HepG2 (cell line): Measurements from ENCODE around the gene AGBL3. TPM values are rescaled to one million over a fixed set of nuclear protein-coding genes. Genes with fewer than 3 reads are reported as not detected.
A peak's percentile ranks its signal among the peaks of the same experiment; 100 is the strongest.

Experiments used
- ARID4A ChIP-seq: sonication (generic); formaldehyde crosslinking; IDR thresholded peaks from 2 replicates; pipeline ENCODE4 v1.5.0; 2020; ENCODE audit warnings: mild to moderate bottlenecking, missing genetic modification reagents, borderline replicate concordance
- ATF4 ChIP-seq, 2 experiments: fragments of 450-650 bp in 1 of 2; sonication (generic) in 1 of 2; formaldehyde crosslinking; IDR thresholded peaks; 2 replicates each; pipeline versions ENCODE4 v1.5.0 to v1.8.0; 2020 to 2022; ENCODE audit warnings: mild to moderate bottlenecking in 1 of 2, missing genetic modification reagents in 1 of 2
- CREB3 ChIP-seq: sonication (generic); formaldehyde crosslinking; IDR thresholded peaks from 2 replicates; pipeline ENCODE4 v1.5.0; 2020; ENCODE audit warnings: missing genetic modification reagents
- JDP2 ChIP-seq: sonication (generic); formaldehyde crosslinking; IDR thresholded peaks from 2 replicates; pipeline ENCODE4 v1.8.1; 2022; ENCODE audit warnings: missing genetic modification reagents, borderline replicate concordance
- KLF9 ChIP-seq: IDR thresholded peaks from 2 replicates; pipeline ENCODE4 v1.6.1; 2016; ENCODE audit warnings: low read depth
- MIXL1 ChIP-seq: IDR thresholded peaks from 2 replicates; pipeline ENCODE4 v1.6.1; 2016
- PAF1 ChIP-seq: IDR thresholded peaks from 2 replicates; pipeline ENCODE4 v1.6.1; 2016; ENCODE audit warnings: missing genetic modification reagents, missing compliant biosample characterization
- PHF21A ChIP-seq: sonication (generic); formaldehyde crosslinking; IDR thresholded peaks from 2 replicates; pipeline ENCODE4 v1.5.0; 2020; ENCODE audit warnings: mild to moderate bottlenecking, missing genetic modification reagents
- RBM39 ChIP-seq: fragments of 200-400 bp; formaldehyde crosslinking; IDR thresholded peaks from one replicate; pipeline ENCODE4 v1.6.1; 2018; ENCODE audit warnings: antibody characterized with exemption, mild to moderate bottlenecking, low read depth, low read length; ENCODE audit not compliant: poor library complexity, severe bottlenecking
- SALL2 ChIP-seq: sonication (generic); formaldehyde crosslinking; IDR thresholded peaks from 2 replicates; pipeline ENCODE4 v1.8.1; 2023; ENCODE audit warnings: mild to moderate bottlenecking, missing genetic modification reagents, inconsistent platforms
- TBP ChIP-seq: sonication (generic); formaldehyde crosslinking; IDR thresholded peaks from 2 replicates; pipeline ENCODE4 v1.5.0; 2020; ENCODE audit warnings: missing genetic modification reagents
- ZNF670 ChIP-seq: sonication (generic); formaldehyde crosslinking; IDR thresholded peaks from 2 replicates; pipeline ENCODE4 v1.8.0; 2022; ENCODE audit warnings: mild to moderate bottlenecking, missing genetic modification reagents, borderline replicate concordance
- ZNF772 ChIP-seq: sonication (generic); formaldehyde crosslinking; IDR thresholded peaks from 2 replicates; pipeline ENCODE4 v1.5.0; 2020; ENCODE audit warnings: mild to moderate bottlenecking, missing genetic modification reagents
- polyA plus RNA-seq, 8 experiments: library from polyadenylated mRNA; depleted of rRNA in 3 of 8; stranded (reverse) in 7 of 8; unstranded in 1 of 8; fragments of >200 nt; fragmentation: Illumina TruSeq in 4 of 8; extraction: Trizol in 4 of 8; gene quantifications; 2 replicates each; pipeline versions ENCODE4 v1.2.1 to v1.2.3, GENCODE V29; 2011 to 2016; ENCODE audit warnings: low read depth in 4 of 8, missing spikeins in 1 of 8, mixed read lengths in 1 of 8; ENCODE audit not compliant: insufficient read depth in 1 of 8
- total RNA-seq, 5 experiments: library from RNA; depleted of rRNA; stranded (reverse); fragments of >200 nt; fragmentation: Illumina TruSeq; extraction: Trizol; gene quantifications; 2 replicates each; pipeline ENCODE4 v1.2.3, GENCODE V29; 2016; ENCODE audit warnings: low read depth in 1 of 5
- TF ChIP-seq, protein P1 (sequence below): sonication (generic); formaldehyde crosslinking; IDR thresholded peaks from 2 replicates; pipeline ENCODE4 v1.5.1; 2020; ENCODE audit warnings: mild to moderate bottlenecking, missing genetic modification reagents, borderline replicate concordance
- TF ChIP-seq, protein P2 (sequence below): sonication (generic); formaldehyde crosslinking; conservative IDR thresholded peaks from 2 replicates; pipeline ENCODE4 v1.4.0; 2020; ENCODE audit warnings: missing genetic modification reagents

The AGBL3 gene
- total and polyA plus RNA-seq, 2 of the 13 experiments (the other 11 are each of a cell fraction or from before 2014, with no cell fraction given), result 2.2 to 7.2 TPM

GRCh38 chr7:135168489-135169140, 182.3 kb downstream of the AGBL3 start (continued):
- TF ChIP-seq ARID4A (CRISPR knock-in tag), result peak; percentile 19; the same call in 1 of the 2 replicates
- TF ChIP-seq, protein P1, sequence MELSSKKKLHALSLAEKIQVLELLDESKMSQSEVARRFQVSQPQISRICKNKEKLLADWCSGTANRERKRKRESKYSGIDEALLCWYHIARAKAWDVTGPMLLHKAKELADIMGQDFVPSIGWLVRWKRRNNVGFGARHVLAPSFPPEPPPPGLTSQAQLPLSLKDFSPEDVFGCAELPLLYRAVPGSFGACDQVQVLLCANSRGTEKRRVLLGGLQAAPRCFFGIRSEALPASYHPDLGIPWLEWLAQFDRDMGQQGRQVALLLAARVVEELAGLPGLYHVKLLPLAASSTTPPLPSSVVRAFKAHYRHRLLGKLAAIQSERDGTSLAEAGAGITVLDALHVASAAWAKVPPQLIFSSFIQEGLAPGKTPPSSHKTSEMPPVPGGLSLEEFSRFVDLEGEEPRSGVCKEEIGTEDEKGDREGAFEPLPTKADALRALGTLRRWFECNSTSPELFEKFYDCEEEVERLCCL, result no peak
- TF ChIP-seq, protein P2, sequence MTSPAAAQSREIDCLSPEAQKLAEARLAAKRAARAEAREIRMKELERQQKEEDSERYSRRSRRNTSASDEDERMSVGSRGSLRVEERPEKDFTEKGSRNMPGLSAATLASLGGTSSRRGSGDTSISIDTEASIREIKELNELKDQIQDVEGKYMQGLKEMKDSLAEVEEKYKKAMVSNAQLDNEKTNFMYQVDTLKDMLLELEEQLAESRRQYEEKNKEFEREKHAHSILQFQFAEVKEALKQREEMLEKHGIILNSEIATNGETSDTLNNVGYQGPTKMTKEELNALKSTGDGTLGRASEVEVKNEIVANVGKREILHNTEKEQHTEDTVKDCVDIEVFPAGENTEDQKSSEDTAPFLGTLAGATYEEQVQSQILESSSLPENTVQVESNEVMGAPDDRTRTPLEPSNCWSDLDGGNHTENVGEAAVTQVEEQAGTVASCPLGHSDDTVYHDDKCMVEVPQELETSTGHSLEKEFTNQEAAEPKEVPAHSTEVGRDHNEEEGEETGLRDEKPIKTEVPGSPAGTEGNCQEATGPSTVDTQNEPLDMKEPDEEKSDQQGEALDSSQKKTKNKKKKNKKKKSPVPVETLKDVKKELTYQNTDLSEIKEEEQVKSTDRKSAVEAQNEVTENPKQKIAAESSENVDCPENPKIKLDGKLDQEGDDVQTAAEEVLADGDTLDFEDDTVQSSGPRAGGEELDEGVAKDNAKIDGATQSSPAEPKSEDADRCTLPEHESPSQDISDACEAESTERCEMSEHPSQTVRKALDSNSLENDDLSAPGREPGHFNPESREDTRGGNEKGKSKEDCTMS (CRISPR knock-in tag), result no peak
- TF ChIP-seq PAF1, result 0 out of 2 replicates have a peak, but pooled peaks have one; percentile 2
- 0 out of 2 replicates have a peak, but pooled peaks have one; percentile 48 for TF ChIP-seq ZNF772 (CRISPR knock-in tag)
- TF ChIP-seq MIXL1 (CRISPR knock-in tag), result no peak
- TF ChIP-seq PHF21A (CRISPR knock-in tag), result no peak
- TF ChIP-seq RBM39, result no peak
- no peak for TF ChIP-seq ATF4 (CRISPR knock-in tag; IDR thresholded peaks at IDR 0.05)
- no peak for TF ChIP-seq ZNF670 (CRISPR knock-in tag)
- no peak for TF ChIP-seq JDP2 (CRISPR knock-in tag)
- TF ChIP-seq CREB3 (CRISPR knock-in tag), result no peak
- no peak for TF ChIP-seq TBP (CRISPR knock-in tag)
- no peak for TF ChIP-seq SALL2
- 0 out of 2 replicates have a peak, but pooled peaks have one; percentile 26 for TF ChIP-seq KLF9 (CRISPR knock-in tag)
